T47D (cell line): Measurements from ENCODE around the gene ZBP1.

Experiments
- DNase-seq, 2 experiments: peaks; one replicate each; pipeline versions ENCODE4 v3.0.0 to v3.0.0-alpha.2; 2011 to 2012; ENCODE audit warnings: low read depth in 1 of 2, low spot score in 1 of 2
- JUND ChIP-seq: IDR thresholded peaks from 2 replicates; pipeline ENCODE4 v1.6.1; 2012; ENCODE audit warnings: low read depth
- in situ Hi-C: cut with HindIII; loops from 2 replicates; pipeline ENCODE4 v1.10.0; 2016; ENCODE audit warnings: low sequenced_read_pairs, low pct_unique_long_range_greater_than_20kb

The ZBP1 gene

DNA sequence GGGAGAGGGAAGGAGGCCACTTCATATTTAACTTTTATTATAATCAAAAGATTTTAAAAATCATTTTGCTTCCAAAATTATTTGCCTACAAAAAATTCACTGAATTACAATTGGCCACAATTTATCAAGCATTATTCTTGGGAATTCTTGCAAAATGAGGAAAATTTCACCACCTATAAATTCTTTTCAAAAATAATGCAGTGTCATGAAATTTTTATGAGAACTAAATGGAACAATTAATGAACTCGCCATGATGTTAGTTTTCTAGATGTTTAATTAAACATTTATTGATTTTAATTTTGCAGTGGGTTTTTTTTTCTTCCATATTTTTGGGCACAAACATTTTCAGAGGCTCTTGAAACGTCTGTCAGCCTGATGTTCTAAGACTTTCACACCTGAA is 5.8 kb upstream of the ZBP1 start:
- in situ Hi-C loops = no loop called here
- DNase-seq = no peak
- no peak for TF ChIP-seq JUND

GRCh38 chr20:57625181-57625958 is 5.1 kb upstream of the ZBP1 start:
- no peak for TF ChIP-seq JUND
- no peak for DNase-seq
- in situ Hi-C loops = no loop called here

DNA sequence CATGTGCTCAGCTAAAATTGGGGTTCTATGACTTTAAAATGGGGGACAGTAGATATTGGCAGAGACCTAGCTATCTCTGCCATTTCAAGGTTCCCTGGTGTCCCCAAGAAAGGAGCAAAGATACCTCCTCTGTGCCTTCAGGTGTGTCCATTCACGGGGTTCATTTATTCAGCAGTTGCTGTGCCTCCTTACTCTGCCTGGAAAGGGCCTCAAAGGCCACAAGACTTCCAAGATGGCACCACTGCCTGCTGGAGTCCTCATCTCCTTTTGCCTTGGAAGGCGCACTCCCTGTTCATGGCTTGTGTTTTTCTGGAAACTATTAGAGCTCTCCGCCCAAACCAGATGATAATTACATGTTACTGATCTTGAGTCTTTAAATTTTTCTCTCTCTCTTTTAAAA is 3.9 kb upstream of the ZBP1 start:
- no peak for DNase-seq
- in situ Hi-C loops = no loop called here
- TF ChIP-seq JUND = no peak

DNA sequence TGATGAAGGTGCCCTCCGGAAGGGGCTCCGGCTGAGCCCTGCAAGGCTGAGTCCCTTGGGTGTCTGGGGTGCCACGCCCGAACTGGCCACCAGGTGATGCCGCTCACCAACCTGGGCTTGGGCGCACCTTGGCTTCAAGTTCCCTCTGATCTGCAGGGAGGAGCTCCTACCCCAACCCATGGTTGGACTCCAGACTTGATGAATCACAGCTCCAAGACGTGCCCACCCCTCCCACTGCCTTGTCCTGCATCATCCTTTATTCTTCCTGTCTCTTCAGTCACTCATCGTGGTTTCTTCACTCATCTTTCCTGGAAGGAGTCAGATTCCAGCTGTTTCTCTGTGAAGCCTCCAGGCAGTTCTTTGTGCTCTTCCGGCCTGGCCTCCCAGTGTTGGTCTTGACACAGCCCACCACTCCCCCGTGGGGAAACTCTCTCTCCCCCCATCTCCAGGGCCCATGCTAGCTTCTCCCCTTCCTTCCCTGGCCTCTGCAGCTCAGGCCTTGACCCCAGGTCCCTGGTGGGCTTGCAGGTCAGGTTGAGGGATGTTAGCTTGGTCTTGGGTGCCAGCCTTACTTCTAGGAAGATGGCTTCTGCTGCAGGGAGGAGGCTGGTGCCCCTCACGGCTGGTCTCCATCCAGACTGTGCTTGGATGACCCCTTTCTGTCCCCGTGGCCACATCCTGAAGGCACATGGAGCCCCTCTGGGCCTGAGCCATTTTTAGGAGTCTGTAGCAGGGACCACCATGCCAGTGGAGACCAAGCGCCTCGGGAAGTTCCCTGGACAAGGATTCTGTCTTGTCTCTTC is 2.6 kb upstream of the ZBP1 start:
- peak; percentile 79 to 80 for DNase-seq
- in situ Hi-C loops = no loop called here

DNA sequence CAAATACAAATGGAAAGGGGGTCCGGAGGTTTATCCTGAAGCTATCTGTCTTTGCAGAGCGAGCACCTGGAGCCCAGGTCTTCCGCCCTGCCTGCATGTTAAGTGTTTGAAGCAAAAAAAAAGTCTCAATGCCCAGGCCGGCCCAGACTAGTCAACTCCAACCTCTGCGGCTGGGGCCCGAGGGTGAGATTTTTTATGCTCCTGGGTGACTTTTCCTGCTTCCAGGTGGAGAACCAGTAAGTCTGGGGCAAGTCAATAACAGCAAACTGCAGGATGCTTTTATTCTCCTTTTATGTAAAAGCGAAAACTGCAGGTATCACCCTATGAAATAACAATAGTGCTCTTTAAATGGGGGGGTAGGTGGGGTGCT is 2.0 kb upstream of the ZBP1 start:
- TF ChIP-seq JUND = no peak
- in situ Hi-C loops = no loop called here
- DNase-seq = no peak

More for the DNA sequence above, 2.6 kb upstream of the ZBP1 start:
- no peak for TF ChIP-seq JUND

GRCh38 chr20:57621421-57622200 is 1.4 kb upstream of the ZBP1 start:
- in situ Hi-C loops = no loop called here
- no peak for DNase-seq
- TF ChIP-seq JUND = no peak

DNA sequence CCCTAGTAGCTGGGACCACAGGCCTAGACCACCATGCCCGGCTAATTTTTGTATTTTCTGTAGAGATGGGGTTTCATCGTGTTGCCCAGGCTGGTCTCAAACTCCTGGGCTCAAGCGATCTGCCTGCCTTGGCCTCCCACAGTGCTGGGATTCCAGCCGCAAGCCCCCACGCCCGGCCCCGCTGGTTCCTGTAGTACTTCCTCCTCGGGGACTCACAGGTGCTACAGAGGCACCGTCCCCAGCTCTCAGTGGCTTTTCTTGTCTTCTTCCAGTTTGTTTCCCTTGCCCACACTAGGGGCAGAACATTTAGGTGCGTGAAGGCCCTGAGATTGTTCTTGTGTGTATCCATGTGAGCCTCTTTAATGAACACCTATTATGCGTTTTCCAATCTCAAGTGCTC is 773 bp upstream of the ZBP1 start:
- in situ Hi-C loops = no loop called here
- no peak for TF ChIP-seq JUND
- DNase-seq = no peak

DNA sequence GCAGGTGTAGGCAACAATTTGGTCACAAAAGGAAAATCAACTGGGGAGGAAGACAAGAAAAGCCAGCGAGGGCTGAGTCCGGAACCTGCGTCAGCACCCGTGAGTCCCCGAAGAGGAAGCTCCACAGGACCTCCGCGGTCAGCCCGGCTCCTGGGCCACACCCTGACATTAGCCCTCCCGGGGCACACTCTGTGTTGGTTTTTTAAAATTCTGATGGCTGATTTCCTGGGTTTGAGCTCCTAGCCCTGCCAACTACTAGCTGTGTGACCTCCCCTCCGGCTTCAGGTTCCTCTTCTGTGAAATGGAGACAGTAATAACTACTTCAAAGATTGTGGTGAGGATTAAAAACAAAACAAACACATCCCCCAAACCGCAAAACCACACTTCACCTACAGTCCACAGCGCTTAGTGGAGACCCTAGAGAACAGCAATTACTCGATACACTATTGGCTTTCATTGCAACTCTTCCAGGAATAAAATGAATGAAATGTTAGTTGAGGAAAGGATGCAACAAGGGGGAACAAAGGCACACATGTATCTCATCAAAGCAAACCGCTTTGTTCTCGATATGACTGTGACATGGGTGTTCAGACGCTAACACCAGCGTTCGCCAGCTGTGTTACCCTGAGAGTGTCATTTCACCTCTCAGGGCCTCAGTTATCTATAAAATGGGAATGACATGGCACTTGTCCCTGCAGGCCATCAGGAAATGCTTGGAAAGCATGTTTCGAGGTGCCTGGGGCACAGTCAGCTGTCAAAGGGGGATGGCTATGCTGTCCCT is 985 bp downstream of the ZBP1 start:
- in situ Hi-C loops = no loop called here
- no peak for DNase-seq
- TF ChIP-seq JUND = no peak

- no peak for TF ChIP-seq JUND
- no peak for DNase-seq
- in situ Hi-C loops = no loop called here
Observed at GRCh38 chr20:57618764-57619050, 1.5 kb downstream of the ZBP1 start.

DNA sequence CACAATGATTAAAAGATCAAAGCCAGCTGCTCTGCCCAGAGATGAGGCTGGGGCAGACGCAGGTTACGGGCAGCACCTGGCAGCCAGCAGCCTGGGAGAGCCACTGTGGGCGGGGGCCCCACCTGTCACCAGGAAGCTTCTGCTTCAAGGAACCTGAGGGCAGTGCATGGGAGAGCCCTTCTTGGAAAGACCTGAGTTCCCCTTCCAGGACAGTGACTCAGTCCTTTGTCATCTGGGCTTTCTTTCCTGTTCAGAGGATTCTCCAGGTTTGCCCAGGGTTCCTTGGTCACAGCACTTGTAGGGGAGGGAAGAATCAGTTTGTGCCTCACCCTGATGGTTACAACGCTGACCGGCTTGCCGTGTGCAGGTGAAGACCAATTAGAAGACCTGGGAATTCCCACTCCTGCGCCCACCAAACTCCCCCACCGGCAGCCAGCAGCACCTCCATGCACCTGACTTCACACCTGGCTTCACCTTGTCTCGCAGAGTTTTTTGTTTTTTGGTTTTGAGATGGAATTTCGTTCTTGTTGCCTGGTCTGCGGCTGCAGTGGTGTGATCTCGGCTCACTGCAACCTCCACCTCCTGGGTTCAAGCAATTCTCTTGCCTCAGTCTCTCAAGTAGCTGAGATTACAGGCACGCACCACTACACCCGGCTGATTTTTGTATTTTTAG is 2.0 kb downstream of the ZBP1 start:
- DNase-seq = peak in 1 of 2 experiments; percentile 45
- no peak for TF ChIP-seq JUND
- in situ Hi-C loops = no loop called here

GRCh38 chr20:57617079-57617795 is 3.0 kb downstream of the ZBP1 start:
- no peak for DNase-seq
- TF ChIP-seq JUND = no peak
- in situ Hi-C loops = no loop called here
